ENCODE measurements around the gene CITED2.

Gene CITED2

DNA sequence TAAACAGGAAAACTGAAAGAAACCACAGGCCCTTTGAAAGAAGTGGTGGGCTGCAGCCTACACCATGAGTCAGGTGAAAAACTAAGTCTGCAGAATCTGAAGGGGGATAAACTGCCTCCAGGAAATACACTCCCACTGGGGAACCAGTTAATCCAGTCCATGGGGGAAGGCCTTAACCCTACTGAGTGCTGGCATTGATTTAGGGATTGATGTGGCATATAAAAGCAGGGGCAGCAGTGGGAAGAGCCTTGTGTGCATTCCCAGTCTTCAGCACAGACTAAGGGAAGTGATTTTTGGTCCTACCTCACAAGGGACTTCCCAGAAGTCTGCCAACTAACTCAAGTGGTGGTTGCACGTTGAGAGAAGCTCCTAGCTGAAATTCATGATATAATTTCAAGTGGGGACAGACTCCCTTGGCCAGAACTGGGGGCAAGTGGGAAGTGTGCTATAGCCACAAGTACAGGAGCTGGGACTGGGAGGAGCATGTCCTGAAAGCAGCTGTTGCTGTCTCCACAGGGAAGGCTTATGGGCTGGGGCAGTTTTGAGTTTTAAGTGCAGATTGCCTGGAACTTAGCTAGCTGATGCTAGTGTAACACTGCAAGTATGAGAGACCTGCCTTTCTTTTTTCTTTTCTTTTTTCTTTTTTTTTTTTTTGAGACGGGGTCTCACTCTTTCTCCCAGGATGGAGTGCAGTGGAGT, 31.2 kb downstream of the CITED2 start:
- no peaks in the 10 kb centered on the region for H3K27me3 Mint-ChIP-seq

DNA sequence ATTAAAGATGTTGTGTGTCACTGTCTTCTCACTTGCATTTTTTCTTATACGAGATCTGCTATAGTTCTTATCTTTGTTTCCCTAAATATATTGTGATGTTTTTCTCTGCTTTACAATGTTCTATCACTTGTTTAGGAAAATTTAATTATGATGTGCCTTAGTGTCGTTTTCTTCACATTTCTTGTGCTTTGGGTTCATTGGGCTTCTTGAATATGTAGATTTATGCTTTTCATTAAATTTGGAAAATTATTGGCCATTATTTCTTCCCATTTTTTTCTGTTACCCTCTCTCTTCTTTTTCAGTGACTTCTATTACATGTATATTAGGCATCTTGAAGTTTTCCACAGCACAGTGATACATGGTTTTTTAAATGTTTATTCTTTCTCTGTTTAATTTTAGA, 33.4 kb downstream of the CITED2 start:
- Mint-ChIP-seq H3K27me3 (no peaks in the 10 kb centered on the region), H3K4me1 (ENCODE audit: low read depth in 2 of 2) (peaks cover 11 to 13% of the 10 kb centered on the region in 2 donors), H3K9me3 (no peaks in the 10 kb centered on the region), H3K4me3 (no peak overlapping the region), H3K36me3 (ENCODE audit: insufficient read depth) (no peaks in the 10 kb centered on the region), H3K27ac (no peak overlapping the region)
- DNase-seq (no peak), ATAC-seq (replicated peaks) (no peak)

More for the DNA sequence above, 31.2 kb downstream of the CITED2 start:
- DNase-seq (no peak), ATAC-seq (replicated peaks) (no peak)
- Mint-ChIP-seq H3K27ac (peak overlapping the region; percentile 26 to 39), H3K4me3 (no peak overlapping the region), H3K4me1 (ENCODE audit: low read depth in 2 of 2) (peaks cover 11 to 13% of the 10 kb centered on the region in 2 donors), H3K9me3 (no peaks in the 10 kb centered on the region), H3K36me3 (ENCODE audit: insufficient read depth) (no peaks in the 10 kb centered on the region)

- Mint-ChIP-seq H3K4me1 (ENCODE audit: low read depth in 2 of 2) (peaks cover 8 to 9% of the 10 kb centered on the region in 2 donors), H3K27ac (no peak overlapping the region), H3K27me3 (no peaks in the 10 kb centered on the region), H3K4me3 (no peak overlapping the region), H3K36me3 (ENCODE audit: insufficient read depth) (no peaks in the 10 kb centered on the region), H3K9me3 (no peaks in the 10 kb centered on the region)
- DNase-seq (no peak), ATAC-seq (replicated peaks) (no peak)
These were observed 35.7 kb downstream of the CITED2 start for GRCh38 chr6:139338795-139339194.

- Mint-ChIP-seq H3K9me3 (no peaks in the 10 kb centered on the region), H3K27me3 (no peaks in the 10 kb centered on the region), H3K4me3 (no peak overlapping the region), H3K27ac (peak overlapping the region in 1 of 2 donors; percentile 29), H3K4me1 (ENCODE audit: low read depth in 2 of 2) (peaks cover 3 to 4% of the 10 kb centered on the region in 2 donors), H3K36me3 (ENCODE audit: insufficient read depth) (no peaks in the 10 kb centered on the region)
- DNase-seq (no peak), ATAC-seq (replicated peaks) (no peak)
These were observed 36.6 kb downstream of the CITED2 start for GRCh38 chr6:139337830-139338229.

DNA sequence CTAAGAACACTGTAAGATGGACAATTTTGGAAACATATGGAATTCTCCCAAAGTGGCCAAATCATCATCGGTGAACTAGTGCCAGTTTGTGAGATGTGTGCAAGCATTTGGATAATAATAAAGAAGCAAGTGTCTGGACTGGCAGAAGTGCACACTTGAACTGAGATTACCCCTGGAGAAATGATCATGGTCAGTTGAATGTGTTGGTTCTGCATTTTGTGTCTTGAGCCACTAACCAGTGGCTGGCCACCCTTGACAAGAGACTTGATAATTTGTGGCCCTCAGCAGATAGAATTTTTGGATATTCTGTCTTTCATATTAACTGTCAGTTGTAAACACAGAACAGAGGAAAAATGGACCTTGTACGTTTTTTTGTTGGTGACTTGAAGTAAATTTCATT, 37.4 kb downstream of the CITED2 start:
- peak overlapping the region in 1 of 2 donors; percentile 21 for H3K27ac Mint-ChIP-seq
- no peaks in the 10 kb centered on the region for H3K9me3 Mint-ChIP-seq
- H3K4me3 Mint-ChIP-seq = no peak overlapping the region
- no peak for ATAC-seq (replicated peaks)
- H3K36me3 Mint-ChIP-seq (ENCODE audit: insufficient read depth) = no peaks in the 10 kb centered on the region
- DNase-seq = no peak
- H3K27me3 Mint-ChIP-seq = no peaks in the 10 kb centered on the region
- no peaks in the 10 kb centered on the region for H3K4me1 Mint-ChIP-seq (ENCODE audit: low read depth in 2 of 2)

DNA sequence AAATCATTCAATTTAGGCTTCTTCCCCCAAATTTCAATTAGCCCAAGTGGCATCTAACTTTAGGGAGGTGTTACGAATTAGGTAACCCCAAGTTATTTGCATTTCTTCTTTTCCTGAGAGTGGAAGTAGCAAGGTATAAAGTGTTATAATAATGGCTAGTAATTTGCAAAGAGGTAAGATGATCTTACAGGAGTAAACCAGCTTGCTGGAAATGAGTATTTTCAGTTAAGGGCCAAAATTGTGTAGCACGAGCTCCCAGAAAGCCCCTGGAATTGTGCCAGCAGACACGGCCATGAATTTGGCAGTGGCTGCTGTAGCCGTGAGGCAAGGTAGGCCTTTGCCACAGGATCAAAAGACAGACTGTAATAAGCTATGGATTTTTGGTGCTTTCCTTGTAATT, 38.0 kb downstream of the CITED2 start:
- H3K4me3 Mint-ChIP-seq = no peak overlapping the region
- no peak for DNase-seq
- no peaks in the 10 kb centered on the region for H3K36me3 Mint-ChIP-seq (ENCODE audit: insufficient read depth)
- no peaks in the 10 kb centered on the region for H3K4me1 Mint-ChIP-seq (ENCODE audit: low read depth in 2 of 2)
- peak overlapping the region in 1 of 2 donors; percentile 21 for H3K27ac Mint-ChIP-seq
- no peaks in the 10 kb centered on the region for H3K9me3 Mint-ChIP-seq
- no peaks in the 10 kb centered on the region for H3K27me3 Mint-ChIP-seq
- no peak for ATAC-seq (replicated peaks)

- Mint-ChIP-seq H3K36me3 (ENCODE audit: insufficient read depth) (no peaks in the 10 kb centered on the region), H3K27me3 (no peaks in the 10 kb centered on the region), H3K4me3 (no peak overlapping the region), H3K27ac (no peak overlapping the region), H3K4me1 (ENCODE audit: low read depth in 2 of 2) (no peaks in the 10 kb centered on the region), H3K9me3 (no peaks in the 10 kb centered on the region)
- DNase-seq = no peak
- no peak for ATAC-seq (replicated peaks)
These were observed 38.8 kb downstream of the CITED2 start for GRCh38 chr6:139335447-139336210.

- H3K27me3 Mint-ChIP-seq = no peaks in the 10 kb centered on the region
These were observed 39.5 kb downstream of the CITED2 start for GRCh38 chr6:139334806-139335446.

DNA sequence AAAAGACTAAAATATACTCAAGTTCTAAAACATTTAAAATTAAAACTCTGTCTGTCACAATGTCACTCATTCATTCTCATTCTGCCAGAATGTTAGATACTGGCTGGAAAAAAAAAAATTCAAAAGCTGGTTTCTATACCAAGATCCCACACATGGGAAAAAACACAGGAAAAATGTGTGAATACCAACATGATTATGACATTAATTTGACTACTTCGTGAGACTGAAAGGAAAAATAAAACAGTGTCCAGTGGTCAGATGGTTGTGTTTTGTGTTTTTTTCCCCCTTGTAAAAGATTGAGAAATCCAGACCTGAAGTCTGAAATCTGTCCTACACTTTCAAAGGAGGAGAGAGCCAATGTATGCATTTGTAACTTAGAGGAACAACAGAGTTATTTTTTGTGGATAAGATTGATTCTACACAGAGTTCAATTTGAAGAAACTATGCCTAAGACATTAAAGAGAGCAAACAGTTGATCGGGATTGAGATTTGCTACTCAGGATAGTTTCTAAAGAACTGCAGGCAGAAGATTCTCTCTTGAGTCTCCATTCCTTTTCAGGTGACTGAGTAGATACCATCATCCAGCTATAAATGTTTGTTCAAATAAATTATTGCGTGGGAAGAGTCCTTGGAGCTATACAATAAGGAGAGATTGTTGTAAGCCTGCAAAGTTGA, 43.5 kb downstream of the CITED2 start:
- H3K4me1 Mint-ChIP-seq (ENCODE audit: low read depth in 2 of 2) = peaks cover 5 to 6% of the 10 kb centered on the region in 2 donors
- no peaks in the 10 kb centered on the region for H3K36me3 Mint-ChIP-seq (ENCODE audit: insufficient read depth)
- H3K4me3 Mint-ChIP-seq = no peak overlapping the region
- DNase-seq (no peak), ATAC-seq (replicated peaks) (no peak)
- no peaks in the 10 kb centered on the region for H3K27me3 Mint-ChIP-seq
- H3K9me3 Mint-ChIP-seq = no peaks in the 10 kb centered on the region
- no peak overlapping the region for H3K27ac Mint-ChIP-seq

More at GRCh38 chr6:139334806-139335446, 39.5 kb downstream of the CITED2 start:
- no peak for ATAC-seq (replicated peaks)
- H3K27ac Mint-ChIP-seq = no peak overlapping the region
- no peaks in the 10 kb centered on the region for H3K4me1 Mint-ChIP-seq (ENCODE audit: low read depth in 2 of 2)
- no peak for DNase-seq
- no peaks in the 10 kb centered on the region for H3K9me3 Mint-ChIP-seq
- no peak overlapping the region for H3K4me3 Mint-ChIP-seq
- H3K36me3 Mint-ChIP-seq (ENCODE audit: insufficient read depth) = no peaks in the 10 kb centered on the region

DNA sequence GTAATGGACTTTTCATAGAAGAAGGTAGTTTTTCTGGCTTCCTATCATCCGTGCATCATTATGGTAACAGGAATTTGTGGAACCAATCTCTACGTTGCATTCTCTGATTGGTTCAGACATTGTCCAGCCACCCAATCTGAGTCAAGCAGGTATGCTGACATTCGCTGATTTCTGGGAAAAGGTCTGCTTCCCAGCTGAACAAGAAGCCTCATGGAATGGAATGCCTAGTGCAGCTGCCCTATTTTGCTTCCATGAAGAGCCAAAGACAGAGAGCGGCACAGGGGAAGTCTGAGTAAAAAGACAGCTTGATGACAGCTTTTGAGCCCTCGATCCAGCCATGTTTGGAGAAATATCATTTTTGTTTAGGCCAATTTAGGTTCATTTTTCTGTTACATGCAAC, 44.1 kb downstream of the CITED2 start:
- Mint-ChIP-seq H3K27me3 (no peaks in the 10 kb centered on the region), H3K4me1 (ENCODE audit: low read depth in 2 of 2) (peaks cover 9% of the 10 kb centered on the region in 2 donors), H3K9me3 (no peaks in the 10 kb centered on the region), H3K36me3 (ENCODE audit: insufficient read depth) (peaks cover 2% of the 10 kb centered on the region), H3K4me3 (no peak overlapping the region), H3K27ac (no peak overlapping the region)
- no peak for DNase-seq
- ATAC-seq (replicated peaks) = no peak

DNA sequence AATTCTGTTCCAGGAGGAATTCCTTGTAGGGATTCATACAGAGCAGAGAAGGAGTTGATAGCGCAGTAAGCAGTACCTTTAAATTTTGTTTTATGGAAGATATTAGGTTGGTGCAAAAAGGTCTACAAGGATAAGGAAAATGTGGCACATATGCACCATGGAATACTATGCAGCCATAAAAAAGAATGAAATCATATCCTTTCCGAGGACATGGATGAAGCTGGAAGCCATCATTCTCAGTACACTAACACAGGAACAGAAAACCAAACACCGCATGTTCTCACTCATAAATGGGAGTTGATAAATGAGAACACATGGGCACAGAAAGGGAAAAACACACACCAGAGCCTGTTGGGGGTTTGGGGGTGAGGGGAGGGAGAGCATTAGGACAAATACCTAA, 45.2 kb downstream of the CITED2 start:
- Mint-ChIP-seq H3K36me3 (ENCODE audit: insufficient read depth) (peaks cover 2% of the 10 kb centered on the region), H3K9me3 (no peaks in the 10 kb centered on the region), H3K27ac (no peak overlapping the region), H3K4me1 (ENCODE audit: low read depth in 2 of 2) (peaks cover 11 to 12% of the 10 kb centered on the region in 2 donors), H3K4me3 (no peak overlapping the region), H3K27me3 (no peaks in the 10 kb centered on the region)
- DNase-seq = no peak
- no peak for ATAC-seq (replicated peaks)

GRCh38 chr6:139327038-139327437, 47.4 kb downstream of the CITED2 start:
- DNase-seq (no peak), ATAC-seq (replicated peaks) (no peak)
- no peak overlapping the region for H3K27ac Mint-ChIP-seq
- no peaks in the 10 kb centered on the region for H3K27me3 Mint-ChIP-seq
- no peak overlapping the region for H3K4me3 Mint-ChIP-seq
- H3K36me3 Mint-ChIP-seq (ENCODE audit: insufficient read depth) = peaks cover 14% of the 10 kb centered on the region
- peaks cover 0 to 9% of the 10 kb centered on the region in 2 donors for H3K9me3 Mint-ChIP-seq
- H3K4me1 Mint-ChIP-seq (ENCODE audit: low read depth in 2 of 2) = peaks cover 25 to 29% of the 10 kb centered on the region in 2 donors

GRCh38 chr6:139325686-139326085, 48.8 kb downstream of the CITED2 start:
- H3K4me1 Mint-ChIP-seq (ENCODE audit: low read depth in 2 of 2) = peaks cover 25 to 29% of the 10 kb centered on the region in 2 donors
- peaks cover 14% of the 10 kb centered on the region for H3K36me3 Mint-ChIP-seq (ENCODE audit: insufficient read depth)
- H3K4me3 Mint-ChIP-seq = peak overlapping the region in 1 of 2 donors; percentile 33
- peaks cover 0 to 9% of the 10 kb centered on the region in 2 donors for H3K9me3 Mint-ChIP-seq
- H3K27me3 Mint-ChIP-seq = no peaks in the 10 kb centered on the region
- ATAC-seq (replicated peaks) (no peak), DNase-seq (no peak)
- H3K27ac Mint-ChIP-seq = peak overlapping the region; percentile 99

All from effector memory CD8-positive, alpha-beta T cell (primary cell).